NCI-H2107 treated with DMSO at 0.1 percent for 48 hours (cell line): ENCODE results near the gene KRTAP1-1.
"Not testable (repeated sequence)": the region's sequence is repeated elsewhere in the genome, so short reads cannot be mapped to it uniquely, and the experiment has no call there.

Experiments
- DNase-seq: peaks from one replicate; lab custom pipeline; 2025; ENCODE audit not compliant: unreplicated experiment; lab: John Stamatoyannopoulos, UW

Gene KRTAP1-1

DNA sequence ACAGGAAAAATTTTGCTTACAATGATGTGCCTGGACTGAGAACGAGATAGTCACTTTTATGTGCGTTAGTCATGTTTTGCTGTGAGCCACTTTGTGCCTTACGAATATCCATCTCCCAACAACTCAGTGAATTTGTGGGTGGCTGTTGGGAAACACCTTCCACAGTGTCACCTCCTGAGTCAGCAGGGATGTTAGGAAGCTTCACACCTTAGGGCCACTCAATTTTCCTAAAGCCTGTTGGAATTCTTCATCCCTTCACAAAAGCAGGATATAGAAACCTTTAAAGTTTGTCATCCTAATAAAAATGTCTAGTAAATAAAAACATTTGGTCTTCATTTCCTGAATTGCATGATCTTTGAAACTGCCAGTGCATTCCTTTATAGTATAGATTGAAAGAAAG is 28.1 kb downstream of the KRTAP1-1 start:
- DNase-seq, result no peak

- DNase-seq, result peak; percentile 81
Observed at GRCh38 chr17:41012326-41013120, 28.7 kb downstream of the KRTAP1-1 start.

DNA sequence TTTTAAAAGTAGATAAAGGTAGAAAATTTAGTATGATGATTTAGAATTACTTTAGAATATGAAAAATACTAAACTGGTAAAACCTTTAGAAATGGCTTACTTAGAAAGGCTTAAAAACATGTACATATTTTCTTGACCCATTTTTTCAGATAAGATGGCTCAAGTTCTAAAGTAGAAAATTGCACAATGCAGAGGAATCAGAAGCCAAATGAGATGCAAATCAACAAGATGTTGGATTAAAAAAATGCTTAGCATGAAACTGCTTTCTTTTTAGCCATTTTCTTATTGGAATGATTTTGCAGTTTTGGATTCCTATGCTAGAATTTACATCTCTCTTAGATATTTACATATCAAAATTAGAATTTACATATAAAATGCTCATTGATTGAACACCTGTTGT is 30.8 kb downstream of the KRTAP1-1 start:
- DNase-seq, result no peak

DNA sequence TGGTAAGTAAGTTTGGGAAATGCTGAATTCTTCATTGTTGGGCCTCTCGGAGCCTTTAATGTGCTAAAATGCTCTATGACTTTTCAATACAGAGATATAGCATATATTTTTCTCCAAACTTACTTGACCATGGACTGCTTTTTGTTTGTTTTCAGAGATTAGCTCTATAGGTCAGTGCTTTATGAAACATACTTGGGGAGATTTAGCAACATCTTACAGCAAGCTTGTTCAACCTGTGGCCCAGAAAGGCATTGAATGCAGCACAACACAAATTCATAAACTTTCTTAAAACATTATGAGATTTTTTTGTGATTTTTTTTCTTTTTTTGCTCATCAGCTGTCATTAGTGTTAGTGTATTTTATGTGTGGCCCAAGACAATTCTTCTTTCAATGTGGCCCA is 31.3 kb downstream of the KRTAP1-1 start:
- no peak for DNase-seq

- DNase-seq, result peak; percentile 67
Observed at GRCh38 chr17:41009301-41009760, 31.9 kb downstream of the KRTAP1-1 start.

DNA sequence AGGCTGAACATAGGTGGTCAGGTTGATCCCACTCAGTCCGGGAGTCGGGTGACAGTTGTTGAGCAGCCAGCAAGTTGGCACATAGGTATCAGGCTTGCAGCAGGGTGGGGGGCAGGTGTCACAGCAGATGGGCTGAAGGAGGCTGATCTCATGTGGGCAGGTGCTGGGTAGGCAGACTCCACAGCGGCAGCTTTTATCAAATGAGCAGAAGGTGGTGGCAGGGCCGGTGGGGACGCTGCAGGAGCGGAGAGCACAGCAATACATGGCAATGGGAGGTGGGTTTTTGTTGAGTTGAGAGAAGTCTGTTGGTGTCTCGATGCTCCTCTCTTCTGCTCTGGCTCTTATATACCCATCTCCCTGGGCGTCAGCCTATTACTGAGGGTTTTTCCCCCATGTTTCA is 32.4 kb downstream of the KRTAP1-1 start, which contains the start of gene KRTAP3-1:
Gene KRTAP3-1, minus strand, starts transcription at position 318 of the 400 bp plus-strand sequence. Its CDS starts 54 bp downstream, at position 264.
- peak; percentile 84 for DNase-seq

DNA sequence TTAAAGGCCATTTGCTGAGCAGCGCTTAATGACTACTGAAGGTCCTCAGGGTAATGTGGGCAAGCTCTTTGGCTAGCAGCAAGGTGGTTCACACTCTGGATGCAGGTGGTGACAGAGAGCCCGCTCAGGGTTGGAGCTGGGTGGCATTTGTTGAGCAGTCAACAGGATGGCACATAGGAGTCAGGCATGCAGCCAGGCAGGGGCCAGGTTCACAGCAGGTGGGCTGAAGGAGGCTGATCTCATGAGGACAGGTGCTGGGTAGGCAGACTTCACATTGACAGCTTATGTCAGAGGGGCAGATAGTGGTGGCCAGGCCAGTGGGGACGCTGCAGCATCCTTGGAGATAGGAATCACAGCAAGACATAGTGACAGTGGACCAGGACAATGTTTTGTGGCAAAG is 36.9 kb downstream of the KRTAP1-1 start:
- DNase-seq, result peak; percentile 84

GRCh38 chr17:41003926-41004325 is 37.3 kb downstream of the KRTAP1-1 start:
- peak; percentile 84 for DNase-seq

DNA sequence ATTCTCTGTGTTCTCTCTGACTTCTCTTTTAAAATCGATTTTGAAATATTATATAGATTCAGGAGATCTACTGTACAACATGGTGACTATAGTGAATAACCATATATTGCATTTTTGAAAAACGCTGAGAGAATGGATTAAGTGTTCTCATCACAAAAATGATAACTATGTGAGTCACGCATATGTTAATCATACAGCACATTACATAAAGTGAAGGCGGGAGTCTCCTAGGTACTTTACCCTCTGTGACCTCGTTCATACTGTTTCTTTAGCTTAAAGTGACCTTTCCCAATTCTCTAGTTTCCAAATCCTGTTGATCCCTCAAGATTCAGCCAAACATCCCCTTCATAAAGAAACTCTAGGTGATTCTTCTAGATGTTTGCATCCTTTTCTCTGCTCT is 38.4 kb downstream of the KRTAP1-1 start:
- no peak for DNase-seq

DNA sequence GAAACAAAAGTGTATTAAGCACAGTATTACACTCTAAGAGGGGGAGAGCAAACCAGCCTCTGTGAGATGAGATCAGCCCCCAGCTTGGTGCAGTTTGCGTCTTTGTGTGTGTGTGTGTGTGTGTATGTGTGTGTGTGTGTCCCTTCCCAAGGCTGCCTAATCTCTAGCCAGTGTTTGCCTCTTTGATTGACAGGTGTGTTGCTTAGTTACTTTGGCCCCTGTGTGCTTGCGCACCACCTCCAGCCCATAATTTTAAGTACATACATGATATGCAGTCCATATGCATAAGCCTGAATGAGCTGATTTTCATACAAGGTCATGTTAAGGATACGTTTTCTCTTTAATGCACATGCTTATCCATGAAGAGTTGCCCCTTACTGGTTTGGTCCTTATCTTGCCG is 39.5 kb downstream of the KRTAP1-1 start:
- no peak for DNase-seq

DNA sequence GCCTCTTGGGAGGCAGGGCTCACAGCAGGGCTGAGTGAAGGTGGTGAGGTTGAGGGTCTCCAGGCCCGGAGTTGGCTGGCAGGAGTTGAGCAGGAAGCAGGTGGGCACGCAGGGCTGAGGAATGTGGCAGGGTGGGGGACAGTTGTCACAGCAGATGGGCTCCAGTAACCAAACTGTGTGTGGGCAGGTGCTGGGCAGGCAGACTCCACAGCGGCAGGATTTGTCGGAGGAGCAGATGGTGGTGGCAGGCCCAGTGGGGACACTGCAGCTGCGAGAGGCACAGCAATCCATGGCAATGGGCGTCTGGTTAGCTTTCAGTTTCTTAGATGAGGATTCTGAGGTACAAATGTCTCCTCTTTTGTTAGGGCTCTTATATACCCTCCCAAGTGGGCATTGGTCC is 41.7 kb downstream of the KRTAP1-1 start, which contains the start of gene KRTAP3-2:
Gene KRTAP3-2, minus strand, starts transcription at position 344 of the 400 bp plus-strand sequence. Its CDS starts 53 bp downstream, at position 291.
- not testable (repeated sequence) for DNase-seq

DNA sequence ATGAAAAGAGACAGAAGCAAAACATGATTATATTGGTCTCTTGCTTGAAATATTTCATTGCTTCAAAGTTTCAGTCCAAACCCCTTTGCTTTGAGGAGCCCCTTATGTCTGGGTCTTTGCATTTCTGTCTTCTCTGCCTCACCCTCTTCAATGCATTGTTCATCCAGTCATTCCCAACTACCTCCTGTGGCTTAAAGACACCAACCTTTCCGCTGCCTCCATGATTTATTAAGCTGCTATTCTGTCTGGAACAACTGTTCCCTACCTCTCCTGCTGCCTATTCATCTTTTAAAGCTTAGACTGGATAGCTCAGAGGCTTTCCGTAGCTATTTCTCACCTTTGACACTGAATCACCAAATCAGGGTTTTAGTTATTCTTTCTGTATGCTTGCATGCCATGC is 43.9 kb downstream of the KRTAP1-1 start:
- DNase-seq, result no peak

GRCh38 chr17:40996829-40997228 is 44.4 kb downstream of the KRTAP1-1 start:
- DNase-seq, result no peak

GRCh38 chr17:40995116-40995515 is 46.1 kb downstream of the KRTAP1-1 start:
- no peak for DNase-seq

DNA sequence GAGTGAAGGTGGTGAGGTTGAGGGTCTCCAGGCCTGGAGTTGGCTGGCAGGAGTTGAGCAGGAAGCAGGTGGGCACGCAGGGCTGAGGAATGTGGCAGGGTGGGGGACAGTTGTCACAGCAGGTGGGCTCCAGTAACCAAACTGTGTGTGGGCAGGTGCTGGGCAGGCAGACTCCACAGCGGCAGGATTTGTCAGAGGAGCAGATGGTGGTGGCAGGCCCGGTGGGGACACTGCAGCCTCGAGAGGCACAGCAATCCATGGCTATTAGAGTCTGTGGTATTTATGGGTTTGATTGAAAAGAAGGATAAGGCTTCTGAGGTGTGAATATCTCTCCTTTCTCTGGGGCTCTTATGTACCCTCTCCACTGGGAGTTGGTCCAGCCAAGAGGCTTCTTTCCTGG is 47.4 kb downstream of the KRTAP1-1 start, which contains the start of gene KRTAP3-3:
Gene KRTAP3-3, minus strand, starts transcription at position 326 of the 400 bp plus-strand sequence. Its CDS starts 67 bp downstream, at position 259.
- DNase-seq, result peak; percentile 93

- DNase-seq, result no peak
Observed at GRCh38 chr17:40993084-40993483, 48.2 kb downstream of the KRTAP1-1 start.

- DNase-seq, result no peak
Observed at GRCh38 chr17:40992666-40993065, 48.6 kb downstream of the KRTAP1-1 start.
